ENCODE measurements around the gene SYNE1.

The SYNE1 gene

DNA sequence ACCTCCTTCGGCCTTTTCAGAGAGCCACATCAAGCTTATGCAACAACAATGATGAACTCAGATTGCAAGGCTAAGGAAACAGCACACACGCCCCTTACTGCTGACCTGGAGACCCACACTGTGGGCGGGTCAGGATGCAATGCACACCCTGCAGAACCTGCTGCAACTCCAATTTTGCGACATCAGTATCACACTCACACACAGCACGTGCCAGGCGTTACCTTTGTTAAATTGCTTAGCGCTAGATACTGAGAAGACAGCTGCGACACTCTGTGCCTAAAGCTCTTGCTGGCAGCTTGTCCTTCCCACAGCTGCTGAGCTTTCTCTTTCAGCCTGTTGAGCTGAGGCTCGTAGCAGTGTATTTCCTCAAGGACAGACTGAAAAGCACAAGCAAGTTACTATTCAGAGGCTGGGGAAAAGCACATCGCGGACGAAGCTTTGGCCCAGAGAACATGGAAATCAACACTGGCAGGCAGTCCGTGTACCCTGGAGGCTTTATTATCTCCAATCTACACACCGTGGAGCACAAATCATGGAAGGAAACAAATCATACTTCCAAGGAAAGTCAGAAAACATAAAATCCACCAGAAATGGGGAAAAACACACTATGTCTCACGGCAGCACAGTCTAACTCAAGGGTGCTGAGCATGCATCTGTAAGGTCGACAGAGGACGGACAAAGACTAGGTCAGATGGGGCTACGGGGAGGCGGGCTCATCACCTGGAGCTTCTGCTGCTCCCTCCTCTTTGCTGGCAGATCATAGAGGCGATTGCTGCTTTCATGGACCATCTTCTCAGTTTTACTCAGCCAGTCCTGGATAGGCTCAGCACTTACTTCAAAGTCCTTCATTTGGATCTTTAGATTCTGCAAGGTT is 268.2 kb downstream of the SYNE1 start:
- Histone ChIP-seq H3K4me3 (ENCODE audit: insufficient read length, low read depth) (no peak overlapping the region), H3K36me3 (ENCODE audit: insufficient read depth, insufficient read length, low read length) (no peaks in the 10 kb centered on the region), H3K9ac (ENCODE audit: insufficient read length, low read depth) (no peak overlapping the region), H3K27me3 (ENCODE audit: insufficient read depth, insufficient read length) (no peaks in the 10 kb centered on the region), H3K9me3 (ENCODE audit: insufficient read depth, low read length) (no peaks in the 10 kb centered on the region), H3K4me1 (ENCODE audit: insufficient read depth, insufficient read length) (no peaks in the 10 kb centered on the region)
- TF ChIP-seq ZNF274 (IDR thresholded peaks at IDR 0.05; ENCODE audit: low read depth, low read length) (no peak), SUZ12 (IDR thresholded peaks at IDR 0.05; ENCODE audit: extremely low read depth, insufficient read depth, insufficient read length) (no peak), YY1 (IDR thresholded peaks at IDR 0.05; ENCODE audit: insufficient read depth, insufficient read length) (no peak)
- DNase-seq (ENCODE audit: low read depth, low spot score): no peak

DNA sequence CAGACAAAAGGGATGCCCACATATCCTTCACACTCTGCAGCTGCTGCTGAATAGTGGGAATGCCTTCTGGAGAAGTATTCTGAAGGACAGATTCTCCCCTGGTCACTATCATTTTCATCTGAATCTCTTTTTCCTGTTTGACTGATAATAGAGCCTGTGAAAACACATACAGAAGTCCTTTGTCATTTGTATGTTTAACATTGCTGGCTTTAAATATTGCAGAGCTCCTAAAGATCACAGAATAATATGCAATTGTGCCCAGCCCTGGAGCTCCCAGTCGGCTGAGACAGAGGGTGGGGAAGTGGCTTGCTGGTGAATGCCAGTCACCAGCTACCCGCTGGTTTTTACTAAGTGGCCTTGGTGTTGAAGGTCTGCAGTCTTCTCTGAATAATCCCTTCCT is 272.3 kb downstream of the SYNE1 start:
- Histone ChIP-seq H3K27me3 (ENCODE audit: insufficient read depth, insufficient read length) (no peaks in the 10 kb centered on the region), H3K4me3 (ENCODE audit: insufficient read length, low read depth) (no peak overlapping the region), H3K9ac (ENCODE audit: insufficient read length, low read depth) (no peak overlapping the region), H3K9me3 (ENCODE audit: insufficient read depth, low read length) (no peaks in the 10 kb centered on the region), H3K4me1 (ENCODE audit: insufficient read depth, insufficient read length) (no peaks in the 10 kb centered on the region), H3K36me3 (ENCODE audit: insufficient read depth, insufficient read length, low read length) (no peaks in the 10 kb centered on the region)
- no peak for TF ChIP-seq SUZ12 (IDR thresholded peaks at IDR 0.05; ENCODE audit: extremely low read depth, insufficient read depth, insufficient read length)
- TF ChIP-seq YY1 (IDR thresholded peaks at IDR 0.05; ENCODE audit: insufficient read depth, insufficient read length): no peak
- no peak for TF ChIP-seq ZNF274 (IDR thresholded peaks at IDR 0.05; ENCODE audit: low read depth, low read length)
- DNase-seq (ENCODE audit: low read depth, low spot score): no peak

DNA sequence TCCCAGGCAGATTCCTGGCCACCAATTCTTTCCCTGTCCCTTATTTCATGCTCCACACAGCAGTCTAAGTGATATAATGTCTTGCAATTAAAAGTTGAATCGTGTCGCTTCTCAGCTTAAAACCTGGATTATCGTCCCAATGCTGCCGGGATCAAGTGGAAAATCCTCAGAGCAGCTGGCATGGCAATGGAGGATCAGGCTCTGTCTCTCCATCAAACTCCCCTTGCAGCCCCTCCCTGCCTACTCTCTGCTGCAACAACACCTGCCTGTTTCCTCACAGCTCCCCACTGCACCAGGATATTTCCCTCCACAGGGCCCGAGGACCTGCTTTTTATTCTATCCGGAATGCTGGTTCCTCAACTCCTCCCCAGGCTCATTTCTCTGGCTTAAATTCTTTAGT is 277.1 kb downstream of the SYNE1 start:
- Histone ChIP-seq H3K27me3 (ENCODE audit: insufficient read depth, insufficient read length) (no peaks in the 10 kb centered on the region), H3K9ac (ENCODE audit: insufficient read length, low read depth) (no peak overlapping the region), H3K36me3 (ENCODE audit: insufficient read depth, insufficient read length, low read length) (no peaks in the 10 kb centered on the region), H3K9me3 (ENCODE audit: insufficient read depth, low read length) (no peaks in the 10 kb centered on the region), H3K4me1 (ENCODE audit: insufficient read depth, insufficient read length) (no peaks in the 10 kb centered on the region), H3K4me3 (ENCODE audit: insufficient read length, low read depth) (no peak overlapping the region)
- DNase-seq (ENCODE audit: low read depth, low spot score): no peak
- TF ChIP-seq YY1 (IDR thresholded peaks at IDR 0.05; ENCODE audit: insufficient read depth, insufficient read length): no peak

DNA sequence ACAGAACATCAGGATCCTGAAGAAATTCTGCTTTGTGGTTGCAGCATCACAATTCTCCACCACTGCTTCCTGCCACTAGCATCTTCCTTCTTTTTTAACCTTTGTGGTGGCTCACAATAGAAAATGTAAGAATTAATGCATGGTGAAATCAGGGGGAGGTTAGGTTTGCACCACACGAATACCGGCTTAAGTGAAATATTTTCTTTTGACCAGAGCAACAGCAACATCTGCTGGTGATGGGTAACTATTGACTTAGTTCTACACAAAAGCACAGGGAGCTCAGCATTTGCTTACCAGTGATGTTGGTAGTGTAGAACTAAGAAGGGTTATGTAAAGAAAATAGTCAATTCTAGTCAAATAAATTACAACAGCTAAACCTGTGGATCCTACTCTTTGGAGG is 280.5 kb downstream of the SYNE1 start:
- H3K4me1 ChIP-seq (ENCODE audit: insufficient read depth, insufficient read length): no peaks in the 10 kb centered on the region
- H3K9me3 ChIP-seq (ENCODE audit: insufficient read depth, low read length): no peaks in the 10 kb centered on the region
- H3K27me3 ChIP-seq (ENCODE audit: insufficient read depth, insufficient read length): no peaks in the 10 kb centered on the region
- H3K4me3 ChIP-seq (ENCODE audit: insufficient read length, low read depth): no peak overlapping the region
- H3K9ac ChIP-seq (ENCODE audit: insufficient read length, low read depth): no peak overlapping the region
- no peaks in the 10 kb centered on the region for H3K36me3 ChIP-seq (ENCODE audit: insufficient read depth, insufficient read length, low read length)
- peak; percentile 15 for DNase-seq (ENCODE audit: low read depth, low spot score)
- TF ChIP-seq SUZ12 (IDR thresholded peaks at IDR 0.05; ENCODE audit: extremely low read depth, insufficient read depth, insufficient read length) (no peak), YY1 (IDR thresholded peaks at IDR 0.05; ENCODE audit: insufficient read depth, insufficient read length) (no peak), ZNF274 (IDR thresholded peaks at IDR 0.05; ENCODE audit: low read depth, low read length) (no peak)

DNA sequence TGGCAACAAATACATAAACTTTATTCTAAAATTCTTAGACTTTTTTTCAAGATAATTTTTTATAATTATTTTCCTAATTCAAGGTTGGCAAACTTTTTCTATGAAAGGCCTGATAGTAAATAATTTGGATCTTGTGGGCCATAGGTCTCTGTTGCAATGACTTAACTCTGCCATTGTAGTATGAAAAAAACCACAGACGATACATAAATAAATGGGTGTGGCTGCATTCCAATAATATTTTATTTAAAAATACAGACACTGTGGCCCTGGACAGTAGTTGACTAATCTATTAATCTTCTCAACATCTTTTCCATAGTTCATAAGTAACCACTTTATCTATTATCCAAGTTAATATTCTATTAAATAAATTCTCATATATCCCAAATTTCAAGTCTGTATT is 281.1 kb downstream of the SYNE1 start:
- Histone ChIP-seq H3K4me1 (ENCODE audit: insufficient read depth, insufficient read length) (no peaks in the 10 kb centered on the region), H3K27me3 (ENCODE audit: insufficient read depth, insufficient read length) (no peaks in the 10 kb centered on the region), H3K4me3 (ENCODE audit: insufficient read length, low read depth) (no peak overlapping the region), H3K36me3 (ENCODE audit: insufficient read depth, insufficient read length, low read length) (no peaks in the 10 kb centered on the region), H3K9ac (ENCODE audit: insufficient read length, low read depth) (no peak overlapping the region), H3K9me3 (ENCODE audit: insufficient read depth, low read length) (no peaks in the 10 kb centered on the region)
- TF ChIP-seq YY1 (IDR thresholded peaks at IDR 0.05; ENCODE audit: insufficient read depth, insufficient read length) (no peak), ZNF274 (IDR thresholded peaks at IDR 0.05; ENCODE audit: low read depth, low read length) (no peak), SUZ12 (IDR thresholded peaks at IDR 0.05; ENCODE audit: extremely low read depth, insufficient read depth, insufficient read length) (no peak)
- no peak for DNase-seq (ENCODE audit: low read depth, low spot score)

DNA sequence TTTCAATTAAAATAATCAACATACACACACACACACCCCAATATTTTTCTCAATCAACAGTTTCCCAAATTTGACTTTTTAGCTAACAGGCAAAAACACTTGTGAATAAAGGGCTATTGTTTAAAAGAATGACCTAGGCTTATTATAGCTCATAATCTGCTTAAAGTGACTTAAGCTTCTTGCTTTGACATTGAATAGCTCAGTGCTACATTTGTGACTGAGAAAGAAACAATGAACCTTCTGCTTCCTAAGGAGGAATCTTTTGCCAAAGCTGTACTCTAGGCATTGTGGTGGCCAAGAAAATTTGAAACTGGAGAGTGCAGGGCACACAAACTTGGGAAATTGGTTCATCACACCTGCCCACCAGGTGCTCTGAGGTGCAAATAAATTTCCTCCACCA is 282.0 kb downstream of the SYNE1 start:
- DNase-seq (ENCODE audit: low read depth, low spot score): no peak
- Histone ChIP-seq H3K36me3 (ENCODE audit: insufficient read depth, insufficient read length, low read length) (no peaks in the 10 kb centered on the region), H3K27me3 (ENCODE audit: insufficient read depth, insufficient read length) (no peaks in the 10 kb centered on the region), H3K9me3 (ENCODE audit: insufficient read depth, low read length) (no peaks in the 10 kb centered on the region), H3K4me3 (ENCODE audit: insufficient read length, low read depth) (no peak overlapping the region), H3K4me1 (ENCODE audit: insufficient read depth, insufficient read length) (no peaks in the 10 kb centered on the region), H3K9ac (ENCODE audit: insufficient read length, low read depth) (no peak overlapping the region)
- no peak for TF ChIP-seq SUZ12 (IDR thresholded peaks at IDR 0.05; ENCODE audit: extremely low read depth, insufficient read depth, insufficient read length)
- TF ChIP-seq YY1 (IDR thresholded peaks at IDR 0.05; ENCODE audit: insufficient read depth, insufficient read length): no peak
- no peak for TF ChIP-seq ZNF274 (IDR thresholded peaks at IDR 0.05; ENCODE audit: low read depth, low read length)

DNA sequence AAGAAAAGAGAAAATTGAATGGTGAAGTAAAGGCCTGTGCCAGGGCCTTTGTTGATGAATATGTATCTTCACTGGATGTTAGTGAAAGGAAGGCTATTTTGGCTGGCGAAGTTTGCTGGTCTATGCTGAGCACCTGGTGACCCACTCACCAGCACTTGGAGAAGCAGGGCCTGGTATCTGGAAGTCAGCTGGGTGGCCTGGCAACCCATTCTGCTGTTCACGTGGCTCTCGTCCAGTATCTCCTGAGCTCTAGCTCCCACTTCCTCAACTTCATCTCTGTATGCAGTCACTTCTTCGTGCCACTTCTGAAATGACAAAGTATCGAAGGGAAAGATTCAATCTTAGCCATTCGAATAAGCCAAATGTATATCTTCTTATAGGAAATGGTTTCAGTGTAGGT is 283.7 kb downstream of the SYNE1 start:
- no peak overlapping the region for H3K9ac ChIP-seq (ENCODE audit: insufficient read length, low read depth)
- no peak for DNase-seq (ENCODE audit: low read depth, low spot score)

More for the DNA sequence above, 283.7 kb downstream of the SYNE1 start:
- Histone ChIP-seq H3K4me1 (ENCODE audit: insufficient read depth, insufficient read length) (no peaks in the 10 kb centered on the region), H3K9me3 (ENCODE audit: insufficient read depth, low read length) (no peaks in the 10 kb centered on the region), H3K4me3 (ENCODE audit: insufficient read length, low read depth) (no peak overlapping the region), H3K36me3 (ENCODE audit: insufficient read depth, insufficient read length, low read length) (no peaks in the 10 kb centered on the region), H3K27me3 (ENCODE audit: insufficient read depth, insufficient read length) (no peaks in the 10 kb centered on the region)
- TF ChIP-seq YY1 (IDR thresholded peaks at IDR 0.05; ENCODE audit: insufficient read depth, insufficient read length) (no peak), SUZ12 (IDR thresholded peaks at IDR 0.05; ENCODE audit: extremely low read depth, insufficient read depth, insufficient read length) (no peak), ZNF274 (IDR thresholded peaks at IDR 0.05; ENCODE audit: low read depth, low read length) (no peak)
